Adrenal gland (tissue), 12 donors: Measurements from ENCODE around the gene MOB3C. TPM values are rescaled to one million over a fixed set of nuclear protein-coding genes. Genes with fewer than 3 reads are reported as not detected.

Experiments
- DNase-seq, 7 donors: peaks; one replicate each; pipeline ENCODE4 v3.0.0-alpha.2; 2019 to 2020
- H3K27ac ChIP-seq, 5 donors: fragments of 200-600 bp; sonication (generic) in 4 of 5; 1 replicate in 3 of 5; 2 replicates in 2 of 5; pipeline versions ENCODE4 v1.5.1 to v1.8.0; 2016 to 2020; ENCODE audit warnings: mild to moderate bottlenecking in 1 of 5
- H3K27me3 ChIP-seq: fragments of 200-600 bp; 2 replicates; pipeline ENCODE4 v1.8.0; 2021
- H3K36me3 ChIP-seq, 2 donors: fragments of 200-600 bp; replicated peaks in 1 of 2; 1 replicate in 1 of 2; 2 replicates in 1 of 2; pipeline versions ENCODE4 v1.5.1 to v1.8.0; 2018 to 2022
- H3K4me1 ChIP-seq, 2 donors: fragments of 200-600 bp; replicated peaks in 1 of 2; 1 replicate in 1 of 2; 2 replicates in 1 of 2; pipeline versions ENCODE4 v1.5.1 to v1.8.0; 2018 to 2021
- H3K4me3 ChIP-seq, 4 donors: fragments of 200-600 bp; sonication (generic) in 3 of 4; one replicate each; pipeline ENCODE4 v1.5.1; 2016 to 2018
- H3K9me3 ChIP-seq, 3 donors: fragments of 200-600 bp; sonication (generic) in 1 of 3; replicated peaks in 1 of 3; 1 replicate in 2 of 3; 2 replicates in 1 of 3; pipeline versions ENCODE4 v1.5.1 to v1.8.0; 2016 to 2021
- POLR2A ChIP-seq, 2 donors: fragments of 450-650 bp; IDR thresholded peaks; one replicate each; pipeline ENCODE4 v1.6.1; 2017; ENCODE audit warnings: antibody characterized with exemption in 2 of 2, mild to moderate bottlenecking in 2 of 2, moderate library complexity in 1 of 2
- WGBS, 4 donors: extraction: QIAGEN DNeasy Blood & Tissue Kit in 2 of 4; methylation state at CpG; one replicate each; pipeline versions ENCODE4 v1.1.5 to v1.1.7; 2013 to 2017; 5-methylcytosine and 5-hydroxymethylcytosine counted together
- intact Hi-C, 2 donors: fragments of 100-400 bp; cut with DNase I; formaldehyde crosslinking; loops; one replicate each; pipeline versions ENCODE4 v1.14.1 to v1.15.0; 2022 to 2023
- polyA plus RNA-seq, 3 donors: library from polyadenylated mRNA; stranded (reverse); fragments of 200-250 nt in 2 of 3; fragments of 350-450 nt in 1 of 3; fragmentation: Illumina TruSeq in 1 of 3; extraction: RNeasy Lipid Tissue Mini Kit (QIAGEN cat#74804) in 1 of 3; gene quantifications; one replicate each; pipeline ENCODE4 v1.2.3, GENCODE V29; 2013 to 2014
- total RNA-seq, 9 donors: library from RNA; depleted of rRNA in 4 of 9; stranded (reverse); fragments of >200 nt in 4 of 9; fragments of 120-200 nt in 1 of 9; fragmentation: NEBNext Ultra II Directional in 1 of 9; extraction: Animal tissue kit (Norgen Biotek cat#: 25700) in 1 of 9; gene quantifications; one replicate each; pipeline versions ENCODE4 v1.1.0 to v1.2.4, GENCODE V29; 2013 to 2023
- TF ChIP-seq, protein P1 (sequence below), 6 experiments: fragments of 450-650 bp in 4 of 6; fragments of 200-600 bp in 2 of 6; sonication (generic) in 1 of 6; IDR thresholded peaks; 1 replicate in 5 of 6; 2 replicates in 1 of 6; pipeline versions ENCODE4 v1.5.1 to v1.8.0; 2016 to 2021; ENCODE audit warnings: antibody characterized with exemption in 6 of 6, mild to moderate bottlenecking in 2 of 6, moderate library complexity in 1 of 6
- donor health status: healthy with polysubstance abuse.
- donor health status: Bipolar disorder and iron deficiency.
- donor health status: DM: yes; HTN: yes; CAD: no.
- donor health status: DM: no; HTN: no; CAD: no.
- donor health status: DM: no; HTN: no; CAD: no.
- donor health status: DM: yes; HTN: yes; CAD: no.

MOB3C gene
- total and polyA plus RNA-seq, 12 donors, result 7.5 to 29.9 (median 17.0) TPM

DNA sequence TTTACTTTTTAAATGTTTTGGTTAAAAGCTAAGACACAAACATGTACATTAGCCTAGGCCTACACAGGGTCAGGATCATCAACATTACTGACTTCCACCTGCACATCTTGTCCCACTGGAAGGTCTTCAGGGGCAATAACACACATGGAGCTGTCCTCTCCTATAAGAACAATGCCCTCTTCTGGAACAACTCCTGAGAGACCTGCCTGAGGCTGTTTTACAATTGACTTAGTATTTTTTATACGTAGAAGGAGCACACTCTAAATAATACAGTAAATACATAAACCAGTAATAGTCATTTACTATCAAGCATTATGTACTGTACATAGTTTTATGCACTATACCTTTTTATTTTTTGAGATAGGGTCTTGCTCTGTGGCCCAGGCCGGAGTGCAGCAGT is 14.1 kb upstream of the MOB3C start:
- Histone ChIP-seq H3K4me3 (no peak overlapping the region), H3K27me3 (no peaks in the 10 kb centered on the region), H3K9me3 (no peaks in the 10 kb centered on the region), H3K27ac (no peak overlapping the region), H3K36me3 (peaks cover 0 to 54% of the 10 kb centered on the region in 2 donors), H3K4me1 (no peaks in the 10 kb centered on the region)
- intact Hi-C loops, result no loop called here
- DNase-seq, result no peak
- TF ChIP-seq, protein P1, sequence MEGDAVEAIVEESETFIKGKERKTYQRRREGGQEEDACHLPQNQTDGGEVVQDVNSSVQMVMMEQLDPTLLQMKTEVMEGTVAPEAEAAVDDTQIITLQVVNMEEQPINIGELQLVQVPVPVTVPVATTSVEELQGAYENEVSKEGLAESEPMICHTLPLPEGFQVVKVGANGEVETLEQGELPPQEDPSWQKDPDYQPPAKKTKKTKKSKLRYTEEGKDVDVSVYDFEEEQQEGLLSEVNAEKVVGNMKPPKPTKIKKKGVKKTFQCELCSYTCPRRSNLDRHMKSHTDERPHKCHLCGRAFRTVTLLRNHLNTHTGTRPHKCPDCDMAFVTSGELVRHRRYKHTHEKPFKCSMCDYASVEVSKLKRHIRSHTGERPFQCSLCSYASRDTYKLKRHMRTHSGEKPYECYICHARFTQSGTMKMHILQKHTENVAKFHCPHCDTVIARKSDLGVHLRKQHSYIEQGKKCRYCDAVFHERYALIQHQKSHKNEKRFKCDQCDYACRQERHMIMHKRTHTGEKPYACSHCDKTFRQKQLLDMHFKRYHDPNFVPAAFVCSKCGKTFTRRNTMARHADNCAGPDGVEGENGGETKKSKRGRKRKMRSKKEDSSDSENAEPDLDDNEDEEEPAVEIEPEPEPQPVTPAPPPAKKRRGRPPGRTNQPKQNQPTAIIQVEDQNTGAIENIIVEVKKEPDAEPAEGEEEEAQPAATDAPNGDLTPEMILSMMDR (IDR thresholded peaks at IDR 0.05), result no peak
- no peak for TF ChIP-seq POLR2A (IDR thresholded peaks at IDR 0.05)
- WGBS, 4 donors, result 89 to 94% (median 92%) methylated on average over 2 of the region's 2 CpGs

DNA sequence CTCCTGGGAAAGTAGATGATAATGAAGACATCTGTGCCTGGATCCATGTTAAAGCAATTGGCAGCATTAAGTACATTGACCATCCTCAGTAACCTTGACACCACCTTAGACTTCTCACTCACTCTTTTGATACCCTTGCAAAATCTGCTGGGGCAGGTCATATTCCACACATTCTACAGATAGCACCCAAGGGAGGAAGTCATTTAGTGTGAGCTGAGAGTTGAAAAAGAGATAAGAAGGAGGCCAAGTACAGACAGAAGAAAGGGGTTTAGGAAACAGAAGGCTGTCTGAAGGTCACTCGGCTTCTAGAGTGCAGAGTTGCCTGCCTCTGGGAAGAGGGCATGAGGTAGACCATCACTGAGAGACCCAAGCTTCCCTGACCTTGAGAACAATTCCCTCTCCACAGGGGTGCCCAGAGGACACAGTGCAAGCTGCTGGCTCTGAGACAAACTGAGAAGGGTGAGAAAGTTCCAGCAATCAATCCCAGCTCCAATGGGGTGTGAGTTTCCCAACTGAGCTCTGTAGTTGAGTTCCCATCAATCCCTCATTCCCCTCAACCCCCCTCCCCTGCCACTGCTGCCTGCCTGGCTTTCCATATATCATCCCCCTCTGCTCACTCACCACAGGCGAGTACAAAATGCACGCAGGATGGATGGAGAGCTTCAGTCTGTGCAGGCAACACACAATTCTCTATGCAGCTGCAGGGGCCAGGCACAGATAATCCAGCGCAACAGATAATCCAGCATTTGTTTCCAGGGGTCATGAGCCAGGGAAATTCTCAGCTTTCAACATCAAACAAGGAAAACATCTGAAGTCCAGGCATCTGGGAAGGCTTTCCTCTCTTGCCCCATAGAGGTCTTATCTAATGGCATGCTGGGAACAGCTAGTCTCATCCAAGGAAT is 7.4 kb upstream of the MOB3C start:
- TF ChIP-seq, protein P1 (IDR thresholded peaks at IDR 0.05), result no peak
- no peak for TF ChIP-seq POLR2A (IDR thresholded peaks at IDR 0.05)
- Histone ChIP-seq H3K4me1 (no peaks in the 10 kb centered on the region), H3K9me3 (no peaks in the 10 kb centered on the region), H3K4me3 (no peak overlapping the region), H3K27ac (peak overlapping the region in 1 of 5 donors; percentile 12), H3K36me3 (no peaks in the 10 kb centered on the region), H3K27me3 (no peaks in the 10 kb centered on the region)
- peak in 1 of 7 donors; percentile 15 for DNase-seq
- 72 to 80% (median 76%) methylated on average over 4 of the region's 4 CpGs for WGBS, 4 donors
- intact Hi-C loops, result loop anchor here in 1 of 2 donors (5.0 kb wide), 1 partner anchor 103 kb away; no protein-coding TSS in a partner anchor

DNA sequence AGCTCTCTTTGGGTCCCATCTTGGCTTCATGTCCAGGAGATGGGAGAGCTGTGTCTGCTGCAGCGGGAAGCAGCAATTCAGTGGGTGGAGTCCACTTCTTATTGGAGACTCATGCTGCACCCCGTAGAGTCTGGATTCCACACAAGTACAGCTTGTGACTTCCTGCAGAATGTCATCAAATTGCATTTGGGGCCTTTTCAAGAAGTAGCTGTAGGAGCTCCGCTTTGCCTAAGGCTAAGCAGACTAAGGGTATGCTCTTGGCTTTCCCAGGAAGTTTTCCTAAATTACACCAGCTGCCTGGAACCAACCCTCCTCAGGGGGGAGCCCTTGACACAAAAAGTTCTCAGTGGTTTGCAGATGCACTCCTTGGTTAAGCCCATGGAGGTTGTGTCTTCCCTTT is 5.7 kb upstream of the MOB3C start:
- Histone ChIP-seq H3K27me3 (no peaks in the 10 kb centered on the region), H3K36me3 (no peaks in the 10 kb centered on the region), H3K9me3 (no peaks in the 10 kb centered on the region), H3K4me1 (peaks cover 2 to 3% of the 10 kb centered on the region in 2 donors), H3K27ac (no peak overlapping the region), H3K4me3 (no peak overlapping the region)
- TF ChIP-seq POLR2A (IDR thresholded peaks at IDR 0.05), result no peak
- TF ChIP-seq, protein P1 (IDR thresholded peaks at IDR 0.05), result peak; percentile 23 to 59 (median 46)
- 70 to 86% (median 77%) methylated on average over 3 of the region's 3 CpGs for WGBS, 4 donors
- intact Hi-C loops, result loop anchor here in 1 of 2 donors (5.0 kb wide), 1 partner anchor 105 kb away; no protein-coding TSS in a partner anchor
- peak in 4 of 7 donors; percentile 48 to 76 (median 57) for DNase-seq

DNA sequence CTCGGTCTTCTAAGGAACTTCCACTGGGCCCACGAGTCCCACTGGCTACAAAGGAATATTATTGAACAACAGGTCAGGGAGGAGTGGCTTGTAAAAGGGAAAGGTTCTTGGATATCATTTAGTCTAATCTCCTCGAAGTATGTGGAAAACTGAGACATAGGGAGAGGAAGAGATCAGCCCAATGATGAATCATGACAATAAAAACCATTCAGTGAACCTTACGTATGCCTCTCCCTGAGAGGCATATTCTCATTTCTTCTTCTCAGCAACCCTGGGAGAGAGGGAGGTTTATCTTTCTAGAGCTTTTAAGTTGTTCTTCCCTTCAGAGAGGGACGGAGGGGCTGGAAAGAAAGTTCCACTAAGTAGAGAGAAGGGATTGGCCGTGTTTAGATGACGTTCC is 5.3 kb upstream of the MOB3C start:
- TF ChIP-seq, protein P1 (IDR thresholded peaks at IDR 0.05), result no peak
- TF ChIP-seq POLR2A (IDR thresholded peaks at IDR 0.05), result no peak
- intact Hi-C loops, result loop anchor here in 1 of 2 donors (5.0 kb wide), 1 partner anchor 105 kb away; no protein-coding TSS in a partner anchor
- no peaks in the 10 kb centered on the region for H3K27me3 ChIP-seq

More for the DNA sequence above, 5.3 kb upstream of the MOB3C start:
- Histone ChIP-seq H3K36me3 (no peaks in the 10 kb centered on the region), H3K4me1 (peaks cover 5 to 7% of the 10 kb centered on the region in 2 donors), H3K9me3 (no peaks in the 10 kb centered on the region), H3K4me3 (no peak overlapping the region), H3K27ac (no peak overlapping the region)
- DNase-seq, result no peak
- WGBS, 4 donors, result 79 to 81% (median 80%) methylated on average over 7 of the region's 7 CpGs
